Astrocyte of the spinal cord (primary cell): ENCODE measurements around the gene PLSCR5.

Source experiments
- DNase-seq: peaks from one replicate; pipeline ENCODE4 v3.0.0; 2011; ENCODE audit warnings: low read depth, low spot score
- H3K4me3 ChIP-seq: 2 replicates; pipeline ENCODE4 v1.5.1; 2011; ENCODE audit warnings: low read depth, mild to moderate bottlenecking, low read length, moderate library complexity
- in situ Hi-C: cut with HindIII; loops from 2 replicates; pipeline ENCODE4 v1.10.0; 2017; ENCODE audit warnings: low sequenced_read_pairs
- TF ChIP-seq, protein P1 (sequence below): IDR thresholded peaks from 2 replicates; pipeline ENCODE4 v1.5.1; 2012; ENCODE audit warnings: low read depth, mild to moderate bottlenecking, low read length, inconsistent platforms

Gene PLSCR5

DNA sequence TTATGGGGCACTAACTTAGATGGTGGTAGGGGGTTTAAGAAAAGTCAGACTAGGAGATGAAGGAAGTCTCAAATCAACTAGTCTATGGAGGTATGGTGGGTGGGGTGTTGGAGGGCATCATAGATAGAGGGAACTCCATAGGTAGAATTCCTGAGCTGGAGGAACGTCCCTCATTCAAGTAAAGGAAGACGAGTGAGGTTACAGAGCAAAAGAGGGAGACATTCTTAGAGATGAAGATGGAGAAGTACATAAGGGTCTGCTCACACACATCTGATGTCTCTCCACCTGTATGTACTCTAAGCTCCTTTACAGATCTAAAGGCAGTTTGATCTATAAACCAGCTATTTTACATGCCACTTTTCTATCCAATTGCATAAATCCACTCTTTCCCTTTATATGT, 62.2 kb downstream of the PLSCR5 start:
- DNase-seq, result no peak
- in situ Hi-C loops, result no loop called here
- TF ChIP-seq, protein P1, sequence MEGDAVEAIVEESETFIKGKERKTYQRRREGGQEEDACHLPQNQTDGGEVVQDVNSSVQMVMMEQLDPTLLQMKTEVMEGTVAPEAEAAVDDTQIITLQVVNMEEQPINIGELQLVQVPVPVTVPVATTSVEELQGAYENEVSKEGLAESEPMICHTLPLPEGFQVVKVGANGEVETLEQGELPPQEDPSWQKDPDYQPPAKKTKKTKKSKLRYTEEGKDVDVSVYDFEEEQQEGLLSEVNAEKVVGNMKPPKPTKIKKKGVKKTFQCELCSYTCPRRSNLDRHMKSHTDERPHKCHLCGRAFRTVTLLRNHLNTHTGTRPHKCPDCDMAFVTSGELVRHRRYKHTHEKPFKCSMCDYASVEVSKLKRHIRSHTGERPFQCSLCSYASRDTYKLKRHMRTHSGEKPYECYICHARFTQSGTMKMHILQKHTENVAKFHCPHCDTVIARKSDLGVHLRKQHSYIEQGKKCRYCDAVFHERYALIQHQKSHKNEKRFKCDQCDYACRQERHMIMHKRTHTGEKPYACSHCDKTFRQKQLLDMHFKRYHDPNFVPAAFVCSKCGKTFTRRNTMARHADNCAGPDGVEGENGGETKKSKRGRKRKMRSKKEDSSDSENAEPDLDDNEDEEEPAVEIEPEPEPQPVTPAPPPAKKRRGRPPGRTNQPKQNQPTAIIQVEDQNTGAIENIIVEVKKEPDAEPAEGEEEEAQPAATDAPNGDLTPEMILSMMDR, result no peak
- H3K4me3 ChIP-seq, result peak overlapping the region; percentile 79

DNA sequence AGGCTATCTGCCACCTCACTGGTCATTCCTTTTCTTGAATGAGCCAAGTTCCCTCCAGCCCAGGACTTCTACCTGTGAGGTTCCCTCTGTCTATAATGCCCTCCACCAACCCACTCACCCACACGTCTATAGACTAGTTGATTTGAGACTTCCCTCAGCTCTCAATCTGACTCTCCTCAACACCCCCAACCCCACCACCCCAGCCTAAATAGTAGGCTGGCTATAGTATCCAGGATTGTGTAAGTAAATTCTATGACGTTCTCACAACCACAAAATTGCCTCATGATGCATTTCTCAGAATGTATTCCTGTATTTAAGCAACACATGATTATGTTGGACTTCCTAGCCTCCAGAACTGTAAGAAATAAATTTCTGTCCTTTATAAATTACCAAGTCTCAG, 63.0 kb downstream of the PLSCR5 start:
- no peak for DNase-seq
- in situ Hi-C loops, result no loop called here
- H3K4me3 ChIP-seq, result no peak overlapping the region
- TF ChIP-seq, protein P1, result no peak

DNA sequence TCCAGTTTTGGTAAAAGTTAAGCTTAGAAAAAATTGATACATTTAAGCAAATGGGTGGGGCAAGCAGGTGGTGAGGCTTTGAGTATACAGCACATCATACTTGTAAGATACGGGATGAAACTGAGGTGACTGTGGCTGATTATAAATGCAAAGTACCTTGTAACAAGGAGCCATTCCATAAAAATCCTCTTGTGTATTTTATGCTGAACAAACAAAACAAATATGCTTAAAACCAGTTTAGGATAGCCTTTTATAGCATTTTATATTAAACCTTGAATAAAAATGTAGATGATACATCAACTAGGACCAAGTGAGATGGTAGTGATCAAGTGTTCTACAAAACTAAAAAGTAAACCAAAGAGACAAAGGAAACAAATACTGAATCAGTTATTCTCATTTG, 64.2 kb downstream of the PLSCR5 start:
- H3K4me3 ChIP-seq, result no peak overlapping the region
- TF ChIP-seq, protein P1, result no peak
- no peak for DNase-seq
- in situ Hi-C loops, result no loop called here

DNA sequence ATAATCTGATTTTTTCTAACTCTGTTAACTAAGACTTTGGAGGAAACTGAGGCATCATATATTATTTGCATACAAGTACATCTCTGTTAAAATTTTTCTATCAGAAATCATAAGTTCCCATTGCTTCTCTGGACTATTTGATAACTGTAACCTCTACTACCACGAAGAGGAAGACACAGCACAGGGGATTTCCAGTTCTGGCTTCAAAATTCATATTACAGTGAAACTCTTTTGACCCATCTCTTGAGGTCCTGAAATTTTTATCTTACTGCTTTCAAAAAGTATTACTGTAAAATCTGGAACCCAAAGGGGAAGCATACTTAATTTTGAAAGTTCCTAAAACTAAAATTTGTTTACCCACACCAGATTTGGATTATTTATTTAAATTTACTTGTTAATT, 64.9 kb downstream of the PLSCR5 start:
- DNase-seq, result no peak
- in situ Hi-C loops, result no loop called here
- H3K4me3 ChIP-seq, result no peak overlapping the region
- TF ChIP-seq, protein P1, result no peak

- in situ Hi-C loops, result no loop called here
- no peak overlapping the region for H3K4me3 ChIP-seq
- TF ChIP-seq, protein P1, result no peak
- DNase-seq, result no peak
These were observed 65.8 kb downstream of the PLSCR5 start for GRCh38 chr3:146539315-146539714.

GRCh38 chr3:146537603-146538002, 67.5 kb downstream of the PLSCR5 start:
- DNase-seq, result no peak
- TF ChIP-seq, protein P1, result no peak
- H3K4me3 ChIP-seq, result no peak overlapping the region
- in situ Hi-C loops, result no loop called here

DNA sequence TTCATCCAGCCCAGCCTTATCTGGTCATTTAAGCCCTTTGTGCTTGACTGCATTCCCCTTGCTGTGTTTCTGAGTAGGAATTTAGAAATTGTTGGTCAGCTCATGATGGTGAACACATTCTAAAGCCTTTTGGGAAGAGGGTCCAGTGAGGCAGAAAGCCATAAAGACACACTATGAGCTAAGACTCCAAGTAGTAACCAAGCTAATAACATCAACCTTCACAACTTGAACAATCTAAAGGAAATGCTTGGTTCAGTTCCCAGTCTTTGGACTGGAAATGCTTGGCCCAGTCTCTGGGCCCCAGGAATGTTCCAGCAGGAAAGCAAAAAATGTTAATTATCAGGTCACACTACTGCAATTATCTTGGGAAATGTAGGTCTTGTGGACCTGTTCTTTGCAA, 68.5 kb downstream of the PLSCR5 start:
- TF ChIP-seq, protein P1, result no peak
- H3K4me3 ChIP-seq, result no peak overlapping the region
- peak; percentile 83 for DNase-seq
- in situ Hi-C loops, result no loop called here
